ENCODE measurements around the gene PTGES2. TPM values are rescaled to one million over a fixed set of nuclear protein-coding genes. Genes with fewer than 3 reads are reported as not detected.

Gene PTGES2
- total and polyA plus RNA-seq, 9 of the 15 experiments (the other 6 are each of a cell fraction or from before 2014, with no cell fraction given): 2.4 to 196 (median 90.1) TPM

DNA sequence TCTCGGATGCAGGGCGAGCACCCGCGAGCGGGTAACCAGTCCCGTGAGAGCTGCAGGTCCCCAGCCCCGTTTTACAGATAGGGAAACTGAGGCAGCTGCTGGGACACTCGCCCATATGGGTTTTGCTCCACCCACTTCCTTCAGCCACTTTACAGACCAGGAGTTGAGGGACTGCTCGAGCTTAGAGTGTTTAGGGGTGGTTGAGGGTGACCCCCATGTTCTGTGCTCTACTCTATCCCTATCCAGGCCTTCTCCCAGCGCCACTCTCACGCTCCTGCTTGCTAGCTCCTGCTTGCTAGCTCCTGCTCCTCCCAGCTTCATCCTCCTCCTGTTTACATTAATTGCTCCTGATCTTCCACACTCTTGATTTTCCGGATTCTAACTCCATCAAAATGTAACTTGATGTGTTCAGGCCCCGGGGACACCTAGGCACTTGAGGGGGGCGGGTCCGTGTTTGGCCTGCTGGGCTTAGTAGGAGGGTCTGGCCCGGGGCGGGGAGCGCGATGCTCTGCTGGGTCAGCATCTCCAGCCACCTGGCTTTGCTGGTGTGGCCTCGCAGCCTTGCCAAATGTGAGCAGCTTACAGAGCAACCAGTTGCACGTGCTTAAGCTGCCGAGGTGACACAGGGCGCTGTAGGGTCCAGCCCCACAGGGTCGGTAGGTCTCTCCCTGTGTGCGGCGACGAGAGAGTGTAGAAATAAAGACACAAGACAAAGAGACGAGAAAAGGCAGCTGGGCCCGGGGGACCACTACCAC, 1.5 kb upstream of the PTGES2 start:
- POLR2A ChIA-PET: interaction anchor here (0.6 to 2.0 kb wide), 5 partner anchors 9 to 61 kb away, joined by 3 to 4 read pairs (median 4); partner anchors contain the start of gene SLC25A25
- Histone ChIP-seq H3K4me1 (replicated peaks in 1 of 2; ENCODE audit: control insufficient read depth in 2 of 2, insufficient read depth in 2 of 2, low read length in 2 of 2) (peaks cover 10 to 38% of the 10 kb centered on the region in 2 experiments), H3K9me3 (replicated peaks; ENCODE audit: control insufficient read depth, insufficient read depth, low read depth, low read length) (no peaks in the 10 kb centered on the region), H3K27me3 (ENCODE audit: control insufficient read depth in 2 of 2, insufficient read depth in 2 of 2, low read length in 2 of 2) (no peaks in the 10 kb centered on the region), H3K4me2 (ENCODE audit: insufficient read depth, low read length) (peak overlapping the region; percentile 95), H2AFZ (ENCODE audit: low read depth, low read length) (peak overlapping the region; percentile 93), H3K36me3 (ENCODE audit: control insufficient read depth, insufficient read depth, low read length) (peaks cover 22% of the 10 kb centered on the region), H3K27ac (ENCODE audit: extremely low read depth, low read depth, low read length) (peak overlapping the region; percentile 93), H4K20me1 (replicated peaks; ENCODE audit: control insufficient read depth, insufficient read depth, low read length) (peaks cover 8% of the 10 kb centered on the region; the same call in 1 of the 2 replicates), H3K79me2 (ENCODE audit: control insufficient read depth, insufficient read depth, low read length) (peaks cover 38% of the 10 kb centered on the region), H3K4me3 (peak overlapping the region; percentile 98), H3K9me1 (ENCODE audit: control insufficient read depth, insufficient read depth, low read length) (no peaks in the 10 kb centered on the region), H3K9ac (ENCODE audit: insufficient read depth in 1 of 2, low read depth in 2 of 2, low read length in 2 of 2) (peak overlapping the region; percentile 95 to 99)
- in situ Hi-C loops (cut with MboI): no loop called here
- 35% methylated on average over 21 of the region's 29 CpGs for WGBS (ENCODE audit: insufficient coverage, low coverage, missing lambda C conversion rate)
- ATAC-seq: no peak
- peak in 1 of 4 experiments; percentile 7 for DNase-seq (ENCODE audit: extremely low read depth in 1 of 4, low spot score in 3 of 4)
- no peak for FAIRE-seq
- BruUV-seq (replicated peaks): TSS peak; percentile 96
- CTCF ChIA-PET (ENCODE audit: low intra/inter-chr PET ratio): no interaction called here
- intact Hi-C loops (cut with micrococcal nuclease): loop anchor here (1.0 to 10.0 kb wide), 4 partner anchors 31 to 283 kb away; partner anchors contain the start of genes BBLN, CIZ1, GOLGA2 and SWI5
- TF ChIP-seq KAT7 (CRISPR knock-in tag; IDR thresholded peaks at IDR 0.05; ENCODE audit: borderline replicate concordance) (0 out of 2 replicates have a peak, but pooled peaks have one; percentile 25), NFE2 (IDR thresholded peaks at IDR 0.05; ENCODE audit: low read depth) (no peak), STAG1 (CRISPR knock-in tag; IDR thresholded peaks at IDR 0.05; ENCODE audit: borderline replicate concordance) (no peak), BCOR (IDR thresholded peaks at IDR 0.05) (peak; percentile 90), ZNF77 (CRISPR knock-in tag; IDR thresholded peaks at IDR 0.05) (no peak), LCOR (CRISPR knock-in tag; IDR thresholded peaks at IDR 0.05) (no peak), CBFA2T2 (conservative IDR thresholded peaks at IDR 0.05) (no peak), ERF (CRISPR knock-in tag; IDR thresholded peaks at IDR 0.05) (no peak), NFXL1 (CRISPR knock-in tag; IDR thresholded peaks at IDR 0.05) (no peak), SMARCC2 (IDR thresholded peaks at IDR 0.05; ENCODE audit: low read depth) (no peak), KLF13 (tag; IDR thresholded peaks at IDR 0.05; ENCODE audit: borderline replicate concordance, low read depth) (no peak), ZNF282 (CRISPR knock-in tag; IDR thresholded peaks at IDR 0.05) (no peak), ZFX (CRISPR knock-in tag; IDR thresholded peaks at IDR 0.05) (peak; percentile 28)
- TF ChIP-seq, protein P1, sequence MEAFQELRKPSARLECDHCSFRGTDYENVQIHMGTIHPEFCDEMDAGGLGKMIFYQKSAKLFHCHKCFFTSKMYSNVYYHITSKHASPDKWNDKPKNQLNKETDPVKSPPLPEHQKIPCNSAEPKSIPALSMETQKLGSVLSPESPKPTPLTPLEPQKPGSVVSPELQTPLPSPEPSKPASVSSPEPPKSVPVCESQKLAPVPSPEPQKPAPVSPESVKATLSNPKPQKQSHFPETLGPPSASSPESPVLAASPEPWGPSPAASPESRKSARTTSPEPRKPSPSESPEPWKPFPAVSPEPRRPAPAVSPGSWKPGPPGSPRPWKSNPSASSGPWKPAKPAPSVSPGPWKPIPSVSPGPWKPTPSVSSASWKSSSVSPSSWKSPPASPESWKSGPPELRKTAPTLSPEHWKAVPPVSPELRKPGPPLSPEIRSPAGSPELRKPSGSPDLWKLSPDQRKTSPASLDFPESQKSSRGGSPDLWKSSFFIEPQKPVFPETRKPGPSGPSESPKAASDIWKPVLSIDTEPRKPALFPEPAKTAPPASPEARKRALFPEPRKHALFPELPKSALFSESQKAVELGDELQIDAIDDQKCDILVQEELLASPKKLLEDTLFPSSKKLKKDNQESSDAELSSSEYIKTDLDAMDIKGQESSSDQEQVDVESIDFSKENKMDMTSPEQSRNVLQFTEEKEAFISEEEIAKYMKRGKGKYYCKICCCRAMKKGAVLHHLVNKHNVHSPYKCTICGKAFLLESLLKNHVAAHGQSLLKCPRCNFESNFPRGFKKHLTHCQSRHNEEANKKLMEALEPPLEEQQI (IDR thresholded peaks at IDR 0.05): no peak
- TF ChIP-seq, protein P2, sequence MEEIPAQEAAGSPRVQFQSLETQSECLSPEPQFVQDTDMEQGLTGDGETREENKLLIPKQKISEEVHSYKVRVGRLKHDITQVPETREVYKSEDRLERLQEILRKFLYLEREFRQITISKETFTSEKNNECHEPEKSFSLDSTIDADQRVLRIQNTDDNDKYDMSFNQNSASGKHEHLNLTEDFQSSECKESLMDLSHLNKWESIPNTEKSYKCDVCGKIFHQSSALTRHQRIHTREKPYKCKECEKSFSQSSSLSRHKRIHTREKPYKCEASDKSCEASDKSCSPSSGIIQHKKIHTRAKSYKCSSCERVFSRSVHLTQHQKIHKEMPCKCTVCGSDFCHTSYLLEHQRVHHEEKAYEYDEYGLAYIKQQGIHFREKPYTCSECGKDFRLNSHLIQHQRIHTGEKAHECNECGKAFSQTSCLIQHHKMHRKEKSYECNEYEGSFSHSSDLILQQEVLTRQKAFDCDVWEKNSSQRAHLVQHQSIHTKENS (CRISPR knock-in tag; IDR thresholded peaks at IDR 0.05): no peak
- TF ChIP-seq, protein P3, sequence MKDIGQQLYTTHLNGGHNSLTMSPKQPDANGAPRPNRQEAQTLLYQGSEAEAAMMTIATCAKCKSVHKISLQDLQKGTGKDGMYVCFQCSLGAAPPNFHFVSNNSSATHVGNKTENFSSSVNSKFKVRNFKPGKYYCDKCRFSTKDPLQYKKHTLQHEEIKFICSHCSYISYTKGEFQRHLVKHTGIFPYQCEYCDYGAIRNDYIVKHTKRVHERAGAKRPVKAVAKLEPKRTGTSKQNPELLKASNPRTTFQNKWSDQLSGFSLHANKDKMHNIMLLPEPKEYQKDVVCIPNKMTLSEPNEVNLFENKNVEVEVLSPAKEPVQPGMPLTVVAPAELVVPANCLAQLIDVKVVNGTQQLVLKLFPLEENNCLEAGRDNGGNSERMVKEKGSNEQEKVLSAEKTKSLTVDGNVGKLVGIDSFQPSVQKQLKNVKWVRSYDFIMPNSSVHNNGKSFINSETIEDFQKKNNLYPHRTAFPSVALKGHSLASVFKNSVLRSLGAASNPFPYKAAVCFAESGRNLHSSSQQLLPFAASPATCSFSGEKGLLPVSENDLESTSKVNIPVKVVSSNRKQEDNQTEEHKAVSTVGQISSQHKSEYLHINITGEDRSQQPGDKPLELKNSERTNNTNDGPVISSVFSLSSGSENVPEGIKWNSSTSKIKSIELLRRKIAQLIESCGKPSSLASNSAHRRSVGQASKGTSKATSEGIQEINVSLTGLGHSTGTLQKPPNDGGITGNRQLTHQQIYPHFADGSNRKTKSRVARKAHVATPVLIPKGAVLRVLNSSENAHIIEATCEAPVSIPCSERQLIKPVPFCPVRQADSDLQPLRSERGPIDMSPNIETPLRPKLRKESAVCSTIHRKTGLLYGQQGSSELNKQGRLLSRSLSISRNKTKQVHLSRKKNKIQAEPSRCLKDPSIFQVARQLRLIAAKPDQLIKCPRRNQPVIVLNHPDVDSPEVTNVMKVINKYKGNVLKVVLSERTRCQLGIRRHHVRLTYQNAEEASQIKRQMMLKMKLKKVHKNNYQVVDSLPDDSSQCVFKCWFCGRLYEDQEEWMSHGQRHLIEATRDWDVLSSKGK (CRISPR knock-in tag; IDR thresholded peaks at IDR 0.05): no peak
